GM21529 (cell line): ENCODE results near the gene BRD9.

Experiments used
- ATAC-seq: cut with Tn5 transposase; IDR thresholded peaks from one replicate; pipeline ENCODE4 v1.9.1; 2021; ENCODE audit not compliant: unreplicated experiment

BRD9 gene

GRCh38 chr5:905139-905642 is 12.6 kb upstream of the BRD9 start:
- ATAC-seq: no peak

- no peak for ATAC-seq
Observed at GRCh38 chr5:903756-904096, 11.1 kb upstream of the BRD9 start.

- ATAC-seq: no peak
Observed at GRCh38 chr5:902129-902916, 9.7 kb upstream of the BRD9 start.

- ATAC-seq: no peak
Observed at GRCh38 chr5:900781-901180, 8.2 kb upstream of the BRD9 start.

- no peak for ATAC-seq
Observed at GRCh38 chr5:893711-894110, 1.1 kb upstream of the BRD9 start.

- ATAC-seq: peak; percentile 15
Observed at GRCh38 chr5:893137-893506, 521 bp upstream of the BRD9 start.

GRCh38 chr5:891837-892393 is 686 bp downstream of the BRD9 start:
- ATAC-seq: peak; percentile 12

GRCh38 chr5:891117-891836 is 1.3 kb downstream of the BRD9 start:
- no peak for ATAC-seq

GRCh38 chr5:889075-889710 is 3.4 kb downstream of the BRD9 start:
- no peak for ATAC-seq

- no peak for ATAC-seq
Observed at GRCh38 chr5:888638-889035, 4.0 kb downstream of the BRD9 start.

- no peak for ATAC-seq
Observed at GRCh38 chr5:887947-888637, 4.5 kb downstream of the BRD9 start.

- ATAC-seq: no peak
Observed at GRCh38 chr5:886716-887325, 5.8 kb downstream of the BRD9 start.

GRCh38 chr5:886036-886435 is 6.6 kb downstream of the BRD9 start:
- no peak for ATAC-seq

- no peak for ATAC-seq
Observed at GRCh38 chr5:885529-885928, 7.1 kb downstream of the BRD9 start.

GRCh38 chr5:885127-885442 is 7.5 kb downstream of the BRD9 start:
- no peak for ATAC-seq

- ATAC-seq: no peak
Observed at GRCh38 chr5:884345-885126, 8.1 kb downstream of the BRD9 start.

GRCh38 chr5:883475-884181 is 9.0 kb downstream of the BRD9 start:
- no peak for ATAC-seq

GRCh38 chr5:882253-883183 is 10.1 kb downstream of the BRD9 start:
- no peak for ATAC-seq
